Breast epithelium (tissue), 4 donors: ENCODE data around the gene KLHL22. TPM values are rescaled to one million over a fixed set of nuclear protein-coding genes. Genes with fewer than 3 reads are reported as not detected.

Experiments
- DNase-seq, 2 donors: peaks; one replicate each; pipeline ENCODE4 v3.0.0-alpha.2; 2019; ENCODE audit warnings: low spot score in 2 of 2
- H3K27ac ChIP-seq, 2 donors: fragments of 200-600 bp; sonication (generic) in 1 of 2; one replicate each; pipeline ENCODE4 v1.5.1; 2016 to 2019; ENCODE audit warnings: mild to moderate bottlenecking in 1 of 2
- H3K27me3 ChIP-seq, 2 donors: fragments of 200-600 bp; sonication (generic) in 1 of 2; one replicate each; pipeline versions ENCODE4 v1.5.1 to v1.6.0; 2017 to 2019; ENCODE audit warnings: control low read depth in 1 of 2, mild to moderate bottlenecking in 1 of 2
- H3K36me3 ChIP-seq: fragments of 200-600 bp; one replicate; pipeline ENCODE4 v1.5.1; 2019
- H3K4me1 ChIP-seq, 2 donors: fragments of 200-600 bp; sonication (generic); one replicate each; pipeline ENCODE4 v1.5.1; 2016 to 2019; ENCODE audit warnings: control low read depth in 1 of 2
- H3K4me3 ChIP-seq, 3 donors: fragments of 200-600 bp; sonication (generic); 1 replicate in 2 of 3; 2 replicates in 1 of 3; pipeline ENCODE4 v1.5.1; 2016 to 2019; ENCODE audit warnings: mild to moderate bottlenecking in 3 of 3, moderate library complexity in 2 of 3
- H3K9me3 ChIP-seq, 2 donors: fragments of 200-600 bp; sonication (generic) in 1 of 2; one replicate each; pipeline ENCODE4 v1.5.1; 2016 to 2019; ENCODE audit warnings: control low read depth in 1 of 2
- CTCF ChIP-seq, 3 donors: fragments of 450-650 bp; IDR thresholded peaks; one replicate each; pipeline ENCODE4 v1.5.1; 2016 to 2017; ENCODE audit warnings: antibody characterized with exemption in 3 of 3, mild to moderate bottlenecking in 3 of 3, moderate library complexity in 3 of 3
- POLR2A ChIP-seq: fragments of 450-650 bp; IDR thresholded peaks from one replicate; pipeline ENCODE4 v1.6.1; 2016; ENCODE audit warnings: antibody characterized with exemption, mild to moderate bottlenecking, moderate library complexity
- POLR2AphosphoS5 ChIP-seq, 3 donors: sonication (generic); formaldehyde crosslinking; IDR thresholded peaks; one replicate each; pipeline ENCODE4 v1.6.1; 2017; ENCODE audit warnings: antibody characterized with exemption in 3 of 3
- intact Hi-C: fragments of 100-400 bp; cut with DNase I; formaldehyde crosslinking; loops from one replicate; pipeline ENCODE4 v1.15.1; 2023; ENCODE audit warnings: low total_unique reads
- total RNA-seq, 3 donors: library from RNA; depleted of rRNA; stranded (reverse); fragments of >200 nt; gene quantifications; one replicate each; pipeline ENCODE4 v1.1.0, GENCODE V29; 2016

KLHL22 gene
- total RNA-seq, 3 donors from 2014 or later, result 28.5 to 38.0 (median 35.4) TPM

- no peaks in the 10 kb centered on the region for H3K27me3 ChIP-seq
- no peak for TF ChIP-seq CTCF (IDR thresholded peaks at IDR 0.05)
- TF ChIP-seq POLR2AphosphoS5 (IDR thresholded peaks at IDR 0.05), result no peak
- TF ChIP-seq POLR2A, result no peak
- intact Hi-C loops, result no loop called here
- H3K36me3 ChIP-seq, result peaks cover 5% of the 10 kb centered on the region
- H3K9me3 ChIP-seq, result no peaks in the 10 kb centered on the region
- H3K4me3 ChIP-seq, result no peak overlapping the region
- no peak overlapping the region for H3K27ac ChIP-seq
- no peak for DNase-seq
- H3K4me1 ChIP-seq, result no peaks in the 10 kb centered on the region
These were observed 92.4 kb downstream of the KLHL22 start for GRCh38 chr22:20402960-20403778.

- TF ChIP-seq POLR2A, result no peak
- TF ChIP-seq CTCF (IDR thresholded peaks at IDR 0.05), result no peak
- TF ChIP-seq POLR2AphosphoS5 (IDR thresholded peaks at IDR 0.05), result no peak
- H3K9me3 ChIP-seq, result no peaks in the 10 kb centered on the region
- H3K4me1 ChIP-seq, result no peaks in the 10 kb centered on the region
- H3K27ac ChIP-seq, result no peak overlapping the region
- H3K4me3 ChIP-seq, result no peak overlapping the region
- intact Hi-C loops, result no loop called here
- H3K27me3 ChIP-seq, result no peaks in the 10 kb centered on the region
- no peak for DNase-seq
- peaks cover 5% of the 10 kb centered on the region for H3K36me3 ChIP-seq
These were observed 94.1 kb downstream of the KLHL22 start for GRCh38 chr22:20401376-20402014.

- Histone ChIP-seq H3K27ac (no peak overlapping the region), H3K4me3 (no peak overlapping the region), H3K27me3 (no peaks in the 10 kb centered on the region), H3K36me3 (peaks cover 2% of the 10 kb centered on the region), H3K9me3 (no peaks in the 10 kb centered on the region), H3K4me1 (no peaks in the 10 kb centered on the region)
- intact Hi-C loops, result no loop called here
- no peak for DNase-seq
- TF ChIP-seq CTCF (IDR thresholded peaks at IDR 0.05), result no peak
- TF ChIP-seq POLR2A, result no peak
- TF ChIP-seq POLR2AphosphoS5 (IDR thresholded peaks at IDR 0.05), result no peak
These were observed 94.8 kb downstream of the KLHL22 start for GRCh38 chr22:20400606-20401375.

GRCh38 chr22:20399866-20400605 is 95.6 kb downstream of the KLHL22 start:
- intact Hi-C loops, result no loop called here
- peaks cover 0 to 6% of the 10 kb centered on the region in 2 donors for H3K4me1 ChIP-seq

More at GRCh38 chr22:20399866-20400605, 95.6 kb downstream of the KLHL22 start:
- TF ChIP-seq POLR2A, result no peak
- no peak for TF ChIP-seq CTCF (IDR thresholded peaks at IDR 0.05)
- no peak for TF ChIP-seq POLR2AphosphoS5 (IDR thresholded peaks at IDR 0.05)
- DNase-seq, result no peak
- Histone ChIP-seq H3K27me3 (no peaks in the 10 kb centered on the region), H3K4me3 (no peak overlapping the region), H3K9me3 (no peaks in the 10 kb centered on the region), H3K27ac (no peak overlapping the region), H3K36me3 (no peaks in the 10 kb centered on the region)
